ENCODE data around the gene DIP2B. TPM values are rescaled to one million over a fixed set of nuclear protein-coding genes. Genes with fewer than 3 reads are reported as not detected.

The DIP2B gene
- total RNA-seq, 2 experiments from 2014 or later: 23.3 to 23.7 TPM

Other genes with a start within 250 kb of the DIP2B start
- gene LIMA1, start 221.5 kb upstream of the DIP2B start, total RNA-seq: 100 to 1,000 TPM; 115 to 117 TPM
- not detected for gene FAM186A, start 108.4 kb upstream of the DIP2B start, total RNA-seq
- gene LARP4, start 104.1 kb upstream of the DIP2B start, total RNA-seq: 10 to 100 TPM; 62.2 to 64.0 TPM

Data from activated CD4-positive, alpha-beta memory T cell treated with anti-CD3 and anti-CD28 coated beads for 36 hours (primary cell).